Neuronal stem cell (in vitro differentiated cells): ENCODE measurements around the gene WBP4.

Experiments
- DNase-seq: peaks from one replicate; pipeline ENCODE4 v3.0.0-alpha.2; 2013; ENCODE audit warnings: low spot score
- H2AFZ ChIP-seq: one replicate; pipeline ENCODE4 v1.6.1; 2013; ENCODE audit warnings: mild to moderate bottlenecking, low read length, inconsistent platforms
- H2AK5ac ChIP-seq: 2 replicates; pipeline ENCODE4 v1.6.1; 2013; ENCODE audit warnings: low read depth, mild to moderate bottlenecking, inconsistent platforms, low read length, moderate library complexity, mixed read lengths
- H2BK120ac ChIP-seq: 2 replicates; pipeline ENCODE4 v1.6.1; 2013; ENCODE audit warnings: low read depth, mild to moderate bottlenecking, inconsistent platforms, low read length, moderate library complexity, mixed read lengths
- H2BK12ac ChIP-seq: one replicate; pipeline ENCODE4 v1.6.1; 2013; ENCODE audit warnings: low read length, inconsistent platforms
- H2BK15ac ChIP-seq: 2 replicates; pipeline ENCODE4 v1.6.1; 2013; ENCODE audit warnings: mild to moderate bottlenecking, low read length, inconsistent platforms, mixed read lengths
- H2BK5ac ChIP-seq: one replicate; pipeline ENCODE4 v1.6.1; 2013; ENCODE audit warnings: inconsistent platforms, mild to moderate bottlenecking, low read length, moderate library complexity
- H3K14ac ChIP-seq: one replicate; pipeline ENCODE4 v1.6.1; 2013; ENCODE audit warnings: low read length, inconsistent platforms
- H3K18ac ChIP-seq: 2 replicates; pipeline ENCODE4 v1.6.1; 2013; ENCODE audit warnings: low read length, inconsistent platforms
- H3K23ac ChIP-seq: 2 replicates; pipeline ENCODE4 v1.6.1; 2013; ENCODE audit warnings: low read depth, mild to moderate bottlenecking, mixed read lengths, low read length, inconsistent platforms; ENCODE audit not compliant: poor library complexity
- H3K27ac ChIP-seq: replicated peaks from 3 replicates; pipeline ENCODE4 v1.5.1; 2013; ENCODE audit warnings: low read length, inconsistent platforms
- H3K27me3 ChIP-seq, 3 experiments: 2 replicates each; pipeline ENCODE4 v1.6.1; 2013; ENCODE audit warnings: low read length in 3 of 3, mild to moderate bottlenecking in 2 of 3, inconsistent platforms in 1 of 3, low read depth in 1 of 3, mixed read lengths in 1 of 3, moderate library complexity in 1 of 3; ENCODE audit not compliant: control insufficient read depth in 3 of 3, insufficient read depth in 3 of 3
- H3K36me3 ChIP-seq, 2 donors: replicated peaks in 1 of 2; 2 replicates each; pipeline ENCODE4 v1.6.1; 2013; ENCODE audit warnings: low read length in 2 of 2; ENCODE audit not compliant: control insufficient read depth in 2 of 2, insufficient read depth in 2 of 2
- H3K4ac ChIP-seq: 2 replicates; pipeline ENCODE4 v1.6.1; 2013; ENCODE audit warnings: inconsistent platforms, mild to moderate bottlenecking, low read length, moderate library complexity
- H3K4me1 ChIP-seq, 2 donors: 1 replicate in 1 of 2; 2 replicates in 1 of 2; pipeline ENCODE4 v1.6.1; 2013; ENCODE audit warnings: low read length in 2 of 2, low read depth in 1 of 2; ENCODE audit not compliant: control insufficient read depth in 2 of 2, insufficient read depth in 1 of 2
- H3K4me2 ChIP-seq: one replicate; pipeline ENCODE4 v1.6.1; 2013; ENCODE audit warnings: mild to moderate bottlenecking, low read length, inconsistent platforms; ENCODE audit not compliant: insufficient read depth, poor library complexity, severe bottlenecking
- H3K4me3 ChIP-seq, 2 donors: 2 replicates each; pipeline ENCODE4 v1.5.1; 2013; ENCODE audit warnings: low read length in 2 of 2, mild to moderate bottlenecking in 2 of 2, inconsistent platforms in 1 of 2, moderate library complexity in 1 of 2
- H3K79me1 ChIP-seq: one replicate; pipeline ENCODE4 v1.6.1; 2013; ENCODE audit warnings: low read depth, mild to moderate bottlenecking, inconsistent platforms, low read length, moderate library complexity
- H3K9ac ChIP-seq: one replicate; pipeline ENCODE4 v1.6.1; 2013; ENCODE audit warnings: mild to moderate bottlenecking, low read depth, low read length, inconsistent platforms; ENCODE audit not compliant: poor library complexity
- H3K9me3 ChIP-seq, 2 donors: replicated peaks in 1 of 2; 2 replicates each; pipeline versions ENCODE3 to v1.6.1; 2013; ENCODE audit warnings: low read length in 2 of 2, mild to moderate bottlenecking in 2 of 2, inconsistent platforms in 1 of 2, low read depth in 1 of 2, mixed read lengths in 1 of 2, moderate library complexity in 1 of 2; ENCODE audit not compliant: control insufficient read depth in 2 of 2, insufficient read depth in 1 of 2
- H4K8ac ChIP-seq: one replicate; pipeline ENCODE4 v1.6.1; 2013; ENCODE audit warnings: low read depth, mild to moderate bottlenecking, inconsistent platforms, low read length, moderate library complexity
- H4K91ac ChIP-seq: one replicate; pipeline ENCODE4 v1.6.1; 2013; ENCODE audit warnings: low read length, low read depth, mild to moderate bottlenecking, inconsistent platforms; ENCODE audit not compliant: poor library complexity
- WGBS, 2 donors: extraction: QIAGEN DNeasy Blood & Tissue Kit; methylation state at CpG; one replicate each; pipeline ENCODE4 v1.1.7; 2013; ENCODE audit warnings: missing lambda C conversion rate in 2 of 2, mixed read lengths in 1 of 2; ENCODE audit not compliant: insufficient read length in 2 of 2, insufficient replicate concordance in 1 of 2; ENCODE audit errors: extremely low coverage in 2 of 2; 5-methylcytosine and 5-hydroxymethylcytosine counted together

Gene WBP4

DNA sequence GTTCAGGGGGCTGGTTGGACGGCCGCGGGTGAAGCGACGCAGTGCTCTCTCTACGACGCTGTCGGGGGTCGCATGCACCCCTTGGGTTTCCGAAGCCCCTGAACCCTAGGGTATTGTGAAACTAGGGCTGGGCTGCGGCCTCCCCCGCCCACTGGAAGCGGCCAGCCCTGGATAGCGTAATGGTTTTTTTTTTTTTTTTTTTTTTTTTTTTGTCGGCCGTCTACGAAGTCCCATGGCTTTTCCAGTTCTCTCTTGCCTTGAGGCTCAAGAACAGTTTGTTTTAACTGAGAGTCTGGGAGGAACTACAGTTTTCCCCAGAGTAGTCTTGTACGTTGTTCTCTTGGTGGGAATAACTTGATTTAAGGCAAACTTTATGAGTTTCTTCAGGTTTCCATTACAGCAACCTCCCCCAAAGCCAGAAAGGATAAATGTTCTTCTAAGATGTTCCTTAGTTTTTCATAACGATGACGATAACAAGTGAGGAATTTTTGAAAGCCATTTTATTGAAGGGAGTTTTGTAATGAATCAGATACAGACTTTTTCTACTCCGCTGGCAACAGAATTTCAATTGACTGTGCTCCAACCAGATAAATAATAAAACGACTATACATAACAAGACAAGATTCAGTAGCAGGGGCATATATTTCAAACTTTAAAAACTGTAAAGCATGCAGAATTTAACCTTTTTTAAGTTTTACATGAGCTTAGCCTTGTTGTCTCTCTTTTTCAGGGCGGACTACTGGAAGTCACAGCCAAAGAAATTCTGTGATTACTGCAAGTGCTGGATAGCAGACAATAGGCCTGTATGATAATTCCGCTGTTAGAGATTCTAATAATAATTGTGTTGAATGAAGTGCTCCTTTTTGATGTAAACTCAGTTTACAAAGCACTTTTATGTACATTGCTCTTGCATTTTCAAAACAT, 867 bp downstream of the WBP4 start:
- no CpG with 5 or more reads among the region's 24 CpGs for WGBS, 2 donors

DNA sequence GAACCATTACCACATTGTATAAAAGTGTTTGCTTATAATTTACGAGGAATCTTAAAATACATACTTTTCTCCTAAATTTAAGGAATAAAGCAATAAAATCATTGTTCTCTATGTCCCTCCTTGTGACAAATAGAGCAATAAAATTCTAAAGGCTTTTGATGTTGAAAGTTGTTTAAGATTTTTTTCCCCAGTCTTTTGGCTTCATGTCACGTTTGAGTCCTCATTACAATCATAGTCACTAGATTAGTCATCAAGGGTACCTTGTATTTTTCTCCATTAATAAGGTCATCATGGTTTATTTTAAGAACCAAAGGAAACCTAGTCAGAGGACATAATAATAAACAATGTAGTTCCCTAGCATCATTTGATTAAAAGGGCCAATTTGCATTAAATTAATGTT, 3.2 kb downstream of the WBP4 start:
- Histone ChIP-seq H2BK12ac (no peak overlapping the region), H3K27ac (no peak overlapping the region), H2BK5ac (no peak overlapping the region), H4K8ac (no peak overlapping the region), H2AK5ac (no peak overlapping the region), H3K36me3 (peaks cover 6 to 65% of the 10 kb centered on the region in 2 donors), H3K9me3 (no peaks in the 10 kb centered on the region), H3K4me2 (no peak overlapping the region), H3K18ac (no peak overlapping the region), H3K4me3 (no peak overlapping the region), H4K91ac (no peak overlapping the region), H3K23ac (no peak overlapping the region), H3K9ac (no peak overlapping the region), H2BK15ac (no peak overlapping the region), H2BK120ac (no peak overlapping the region), H3K14ac (no peak overlapping the region), H3K79me1 (no peaks in the 10 kb centered on the region), H3K4me1 (peaks cover 0 to 3% of the 10 kb centered on the region in 2 donors), H2AFZ (no peak overlapping the region), H3K27me3 (no peaks in the 10 kb centered on the region), H3K4ac (no peak overlapping the region)
- no peak for DNase-seq
- no CpG with 5 or more reads among the region's 2 CpGs for WGBS, 2 donors

More for the DNA sequence above, 867 bp downstream of the WBP4 start:
- Histone ChIP-seq H3K36me3 (peaks cover 3 to 42% of the 10 kb centered on the region in 2 donors), H2BK5ac (peak overlapping the region; percentile 92), H3K4me2 (peak overlapping the region; percentile 34), H2AK5ac (no peak overlapping the region), H3K27ac (peak overlapping the region; percentile 96), H2AFZ (peak overlapping the region; percentile 96), H3K4me1 (peaks cover 0 to 3% of the 10 kb centered on the region in 2 donors), H3K9me3 (no peaks in the 10 kb centered on the region), H3K27me3 (no peaks in the 10 kb centered on the region), H2BK120ac (no peak overlapping the region), H3K4me3 (peak overlapping the region; percentile 82 to 95), H2BK15ac (peak overlapping the region; percentile 25), H3K79me1 (no peaks in the 10 kb centered on the region), H4K91ac (no peak overlapping the region), H3K14ac (no peak overlapping the region), H2BK12ac (no peak overlapping the region), H3K4ac (no peak overlapping the region), H3K9ac (no peak overlapping the region), H4K8ac (no peak overlapping the region), H3K23ac (no peak overlapping the region), H3K18ac (peak overlapping the region; percentile 98)
- DNase-seq, result no peak

DNA sequence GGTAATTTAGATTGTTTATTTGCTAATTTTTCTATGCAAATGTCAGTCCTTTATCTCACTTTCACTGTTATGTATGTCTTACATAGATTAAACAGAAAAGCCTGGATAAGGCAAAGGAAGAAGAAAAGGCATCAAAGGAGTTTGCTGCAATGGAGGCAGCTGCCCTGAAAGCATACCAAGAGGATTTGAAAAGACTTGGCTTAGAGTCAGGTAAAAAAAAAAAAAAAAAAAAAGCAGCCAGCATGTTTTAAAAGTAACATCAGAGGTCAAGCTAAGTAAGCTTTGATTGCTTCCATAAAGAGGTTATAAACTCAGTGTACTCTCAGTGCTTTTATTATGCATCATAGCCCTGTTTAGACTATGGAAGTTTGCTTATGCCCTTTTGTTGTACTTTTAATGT, 3.8 kb downstream of the WBP4 start:
- H3K23ac ChIP-seq, result no peak overlapping the region
- no peak overlapping the region for H4K91ac ChIP-seq
- no peaks in the 10 kb centered on the region for H3K79me1 ChIP-seq
- no peak overlapping the region for H4K8ac ChIP-seq
- peaks cover 6 to 71% of the 10 kb centered on the region in 2 donors for H3K36me3 ChIP-seq
- H2AK5ac ChIP-seq, result no peak overlapping the region
- H3K4me3 ChIP-seq, result no peak overlapping the region
- DNase-seq, result no peak
- no peak overlapping the region for H2AFZ ChIP-seq
- H3K27ac ChIP-seq, result no peak overlapping the region
- no peak overlapping the region for H3K14ac ChIP-seq
- H2BK120ac ChIP-seq, result no peak overlapping the region
- H3K4ac ChIP-seq, result no peak overlapping the region
- no peak overlapping the region for H2BK12ac ChIP-seq
- H3K18ac ChIP-seq, result no peak overlapping the region
- no peaks in the 10 kb centered on the region for H3K9me3 ChIP-seq
- peaks cover 0 to 3% of the 10 kb centered on the region in 2 donors for H3K4me1 ChIP-seq
- H2BK5ac ChIP-seq, result no peak overlapping the region
- no peak overlapping the region for H2BK15ac ChIP-seq
- H3K9ac ChIP-seq, result no peak overlapping the region
- H3K4me2 ChIP-seq, result no peak overlapping the region
- no peaks in the 10 kb centered on the region for H3K27me3 ChIP-seq

DNA sequence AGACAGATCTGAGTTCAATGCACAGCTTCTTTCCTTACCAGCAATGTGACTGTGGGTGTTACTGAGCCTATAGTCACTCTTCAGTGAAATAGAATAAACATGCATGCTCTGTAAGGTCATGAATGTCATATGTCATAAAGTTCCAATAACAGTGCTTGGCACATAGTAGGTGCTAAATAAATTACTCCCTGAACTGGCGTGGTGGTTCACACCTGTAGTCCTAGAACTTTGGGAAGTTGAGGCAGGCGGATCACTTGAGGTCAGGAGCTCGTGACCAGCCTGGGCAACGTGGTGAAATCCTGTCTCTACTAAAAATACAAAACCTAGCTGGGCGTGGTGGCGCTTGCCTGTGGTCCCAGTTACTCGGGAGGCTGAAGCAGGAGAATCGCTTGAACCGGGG, 13.2 kb downstream of the WBP4 start:
- Histone ChIP-seq H2BK12ac (no peak overlapping the region), H3K23ac (no peak overlapping the region), H3K36me3 (peaks cover 23 to 90% of the 10 kb centered on the region in 2 donors), H2BK15ac (no peak overlapping the region), H3K4me1 (no peaks in the 10 kb centered on the region), H2AFZ (no peak overlapping the region), H2BK120ac (no peak overlapping the region), H3K4me2 (no peak overlapping the region), H4K8ac (no peak overlapping the region), H3K9me3 (peaks cover 0 to 6% of the 10 kb centered on the region in 2 donors), H3K4me3 (no peak overlapping the region), H3K79me1 (no peaks in the 10 kb centered on the region), H3K18ac (no peak overlapping the region), H3K9ac (no peak overlapping the region), H4K91ac (no peak overlapping the region), H3K14ac (no peak overlapping the region), H3K27me3 (no peaks in the 10 kb centered on the region), H3K27ac (no peak overlapping the region), H2BK5ac (no peak overlapping the region), H2AK5ac (no peak overlapping the region), H3K4ac (no peak overlapping the region)
- WGBS, 2 donors, result no CpG with 5 or more reads among the region's 9 CpGs
- no peak for DNase-seq
